ENCODE measurements around the gene SELP. TPM values are rescaled to one million over a fixed set of nuclear protein-coding genes. Genes with fewer than 3 reads are reported as not detected.

The SELP gene
- total and polyA plus RNA-seq, 9 of the 15 experiments (the other 6 are each of a cell fraction or from before 2014, with no cell fraction given) = not detected

DNA sequence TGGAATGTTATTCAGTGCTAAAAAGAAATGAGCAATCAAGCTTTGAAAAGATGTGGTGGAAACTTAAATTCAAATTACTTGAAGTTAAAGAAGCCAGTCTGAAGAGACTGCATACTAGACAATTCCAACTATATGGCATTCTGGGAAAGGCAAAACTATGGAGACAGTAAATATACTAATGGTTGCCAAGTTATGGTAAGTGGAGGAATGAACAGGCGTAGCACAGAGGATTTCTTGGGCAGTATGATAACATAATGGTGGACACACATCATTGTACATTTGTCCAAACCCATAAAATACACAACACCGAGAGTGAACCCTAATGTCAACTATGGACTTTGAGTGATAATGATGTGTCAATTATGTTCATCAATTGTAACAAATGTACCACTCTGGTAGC, 21.1 kb upstream of the SELP start (continued):
- TF ChIP-seq, protein P1, sequence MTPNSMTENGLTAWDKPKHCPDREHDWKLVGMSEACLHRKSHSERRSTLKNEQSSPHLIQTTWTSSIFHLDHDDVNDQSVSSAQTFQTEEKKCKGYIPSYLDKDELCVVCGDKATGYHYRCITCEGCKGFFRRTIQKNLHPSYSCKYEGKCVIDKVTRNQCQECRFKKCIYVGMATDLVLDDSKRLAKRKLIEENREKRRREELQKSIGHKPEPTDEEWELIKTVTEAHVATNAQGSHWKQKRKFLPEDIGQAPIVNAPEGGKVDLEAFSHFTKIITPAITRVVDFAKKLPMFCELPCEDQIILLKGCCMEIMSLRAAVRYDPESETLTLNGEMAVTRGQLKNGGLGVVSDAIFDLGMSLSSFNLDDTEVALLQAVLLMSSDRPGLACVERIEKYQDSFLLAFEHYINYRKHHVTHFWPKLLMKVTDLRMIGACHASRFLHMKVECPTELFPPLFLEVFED (CRISPR knock-in tag; conservative IDR thresholded peaks at IDR 0.05) = no peak
- TF ChIP-seq, protein P2, sequence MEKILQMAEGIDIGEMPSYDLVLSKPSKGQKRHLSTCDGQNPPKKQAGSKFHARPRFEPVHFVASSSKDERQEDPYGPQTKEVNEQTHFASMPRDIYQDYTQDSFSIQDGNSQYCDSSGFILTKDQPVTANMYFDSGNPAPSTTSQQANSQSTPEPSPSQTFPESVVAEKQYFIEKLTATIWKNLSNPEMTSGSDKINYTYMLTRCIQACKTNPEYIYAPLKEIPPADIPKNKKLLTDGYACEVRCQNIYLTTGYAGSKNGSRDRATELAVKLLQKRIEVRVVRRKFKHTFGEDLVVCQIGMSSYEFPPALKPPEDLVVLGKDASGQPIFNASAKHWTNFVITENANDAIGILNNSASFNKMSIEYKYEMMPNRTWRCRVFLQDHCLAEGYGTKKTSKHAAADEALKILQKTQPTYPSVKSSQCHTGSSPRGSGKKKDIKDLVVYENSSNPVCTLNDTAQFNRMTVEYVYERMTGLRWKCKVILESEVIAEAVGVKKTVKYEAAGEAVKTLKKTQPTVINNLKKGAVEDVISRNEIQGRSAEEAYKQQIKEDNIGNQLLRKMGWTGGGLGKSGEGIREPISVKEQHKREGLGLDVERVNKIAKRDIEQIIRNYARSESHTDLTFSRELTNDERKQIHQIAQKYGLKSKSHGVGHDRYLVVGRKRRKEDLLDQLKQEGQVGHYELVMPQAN (IDR thresholded peaks at IDR 0.05; ENCODE audit: borderline replicate concordance) = no peak
- TF ChIP-seq ZNF76 (CRISPR knock-in tag; IDR thresholded peaks at IDR 0.05; ENCODE audit: borderline replicate concordance) = no peak
- TF ChIP-seq BRD9 (IDR thresholded peaks at IDR 0.05; ENCODE audit: low read depth, partially characterized antibody) = no peak

DNA sequence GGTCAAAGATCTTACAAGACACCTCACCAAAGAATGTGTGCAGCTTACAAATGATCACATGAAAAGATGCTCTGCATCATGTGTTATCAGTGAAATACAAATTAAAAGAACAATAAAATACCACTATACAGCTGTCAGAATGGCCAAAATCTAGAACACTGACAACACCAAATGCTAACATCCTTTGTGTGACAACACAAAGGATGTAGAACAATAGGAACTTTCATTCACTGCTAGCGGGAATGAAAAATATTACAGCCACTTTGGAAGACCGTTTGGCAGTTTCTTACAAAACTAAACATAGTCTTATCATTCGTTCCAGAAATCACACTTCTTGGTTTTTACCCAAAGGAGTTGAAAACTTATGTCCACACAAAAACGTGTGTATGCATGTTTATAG, 20.6 kb upstream of the SELP start:
- Histone ChIP-seq H3K9ac (ENCODE audit: insufficient read depth in 1 of 2, low read depth in 2 of 2, low read length in 2 of 2) (no peak overlapping the region), H3K4me3 (no peak overlapping the region), H3K9me3 (replicated peaks; ENCODE audit: control insufficient read depth, insufficient read depth, low read depth, low read length) (no peaks in the 10 kb centered on the region), H3K4me1 (replicated peaks in 1 of 2; ENCODE audit: control insufficient read depth in 2 of 2, insufficient read depth in 2 of 2, low read length in 2 of 2) (no peaks in the 10 kb centered on the region), H3K79me2 (ENCODE audit: control insufficient read depth, insufficient read depth, low read length) (no peaks in the 10 kb centered on the region), H3K36me3 (ENCODE audit: control insufficient read depth, insufficient read depth, low read length) (no peaks in the 10 kb centered on the region), H2AFZ (ENCODE audit: low read depth, low read length) (no peak overlapping the region), H3K27me3 (ENCODE audit: control insufficient read depth in 2 of 2, insufficient read depth in 2 of 2, low read length in 2 of 2) (no peaks in the 10 kb centered on the region), H3K27ac (ENCODE audit: extremely low read depth, low read depth, low read length) (no peak overlapping the region), H3K4me2 (ENCODE audit: insufficient read depth, low read length) (no peak overlapping the region), H3K9me1 (ENCODE audit: control insufficient read depth, insufficient read depth, low read length) (no peaks in the 10 kb centered on the region), H4K20me1 (replicated peaks; ENCODE audit: control insufficient read depth, insufficient read depth, low read length) (no peaks in the 10 kb centered on the region)
- no TSS peak for BruUV-seq (replicated peaks)
- POLR2A ChIA-PET = no interaction called here
- CTCF ChIA-PET (ENCODE audit: low intra/inter-chr PET ratio) = no interaction called here
- in situ Hi-C loops (cut with MboI) = no loop called here
- 0% methylated on average over 4 of the region's 4 CpGs for WGBS (ENCODE audit: insufficient coverage, low coverage, missing lambda C conversion rate)
- intact Hi-C loops (cut with micrococcal nuclease) = no loop called here
- no peak for FAIRE-seq
- no peak for DNase-seq (ENCODE audit: extremely low read depth in 1 of 4, low spot score in 3 of 4)
- ATAC-seq = no peak
- no peak for TF ChIP-seq ARID1B (IDR thresholded peaks at IDR 0.05)
- TF ChIP-seq, protein P3, sequence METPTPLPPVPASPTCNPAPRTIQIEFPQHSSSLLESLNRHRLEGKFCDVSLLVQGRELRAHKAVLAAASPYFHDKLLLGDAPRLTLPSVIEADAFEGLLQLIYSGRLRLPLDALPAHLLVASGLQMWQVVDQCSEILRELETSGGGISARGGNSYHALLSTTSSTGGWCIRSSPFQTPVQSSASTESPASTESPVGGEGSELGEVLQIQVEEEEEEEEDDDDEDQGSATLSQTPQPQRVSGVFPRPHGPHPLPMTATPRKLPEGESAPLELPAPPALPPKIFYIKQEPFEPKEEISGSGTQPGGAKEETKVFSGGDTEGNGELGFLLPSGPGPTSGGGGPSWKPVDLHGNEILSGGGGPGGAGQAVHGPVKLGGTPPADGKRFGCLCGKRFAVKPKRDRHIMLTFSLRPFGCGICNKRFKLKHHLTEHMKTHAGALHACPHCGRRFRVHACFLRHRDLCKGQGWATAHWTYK (CRISPR knock-in tag; IDR thresholded peaks at IDR 0.05) = no peak
- TF ChIP-seq SAFB (IDR thresholded peaks at IDR 0.05; ENCODE audit: borderline replicate concordance, low read depth, low read length) = no peak
- TF ChIP-seq, protein P4, sequence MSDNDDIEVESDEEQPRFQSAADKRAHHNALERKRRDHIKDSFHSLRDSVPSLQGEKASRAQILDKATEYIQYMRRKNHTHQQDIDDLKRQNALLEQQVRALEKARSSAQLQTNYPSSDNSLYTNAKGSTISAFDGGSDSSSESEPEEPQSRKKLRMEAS (CRISPR knock-in tag; IDR thresholded peaks at IDR 0.05) = no peak
- no peak for TF ChIP-seq CHD2 (IDR thresholded peaks at IDR 0.05; ENCODE audit: low read depth, low read length)
- no peak for TF ChIP-seq MAZ (CRISPR knock-in tag; conservative IDR thresholded peaks at IDR 0.05 in 1 of 2, IDR thresholded peaks at IDR 0.05 in 1 of 2)
- TF ChIP-seq MECOM (CRISPR knock-in tag; IDR thresholded peaks at IDR 0.05) = no peak
- no peak for TF ChIP-seq EGR1 (conservative IDR thresholded peaks at IDR 0.05)
- TF ChIP-seq ZNF282 (CRISPR knock-in tag; IDR thresholded peaks at IDR 0.05) = no peak
- no peak for TF ChIP-seq PTTG1 (tag; IDR thresholded peaks at IDR 0.05; ENCODE audit: low read depth)
- TF ChIP-seq, protein P5, sequence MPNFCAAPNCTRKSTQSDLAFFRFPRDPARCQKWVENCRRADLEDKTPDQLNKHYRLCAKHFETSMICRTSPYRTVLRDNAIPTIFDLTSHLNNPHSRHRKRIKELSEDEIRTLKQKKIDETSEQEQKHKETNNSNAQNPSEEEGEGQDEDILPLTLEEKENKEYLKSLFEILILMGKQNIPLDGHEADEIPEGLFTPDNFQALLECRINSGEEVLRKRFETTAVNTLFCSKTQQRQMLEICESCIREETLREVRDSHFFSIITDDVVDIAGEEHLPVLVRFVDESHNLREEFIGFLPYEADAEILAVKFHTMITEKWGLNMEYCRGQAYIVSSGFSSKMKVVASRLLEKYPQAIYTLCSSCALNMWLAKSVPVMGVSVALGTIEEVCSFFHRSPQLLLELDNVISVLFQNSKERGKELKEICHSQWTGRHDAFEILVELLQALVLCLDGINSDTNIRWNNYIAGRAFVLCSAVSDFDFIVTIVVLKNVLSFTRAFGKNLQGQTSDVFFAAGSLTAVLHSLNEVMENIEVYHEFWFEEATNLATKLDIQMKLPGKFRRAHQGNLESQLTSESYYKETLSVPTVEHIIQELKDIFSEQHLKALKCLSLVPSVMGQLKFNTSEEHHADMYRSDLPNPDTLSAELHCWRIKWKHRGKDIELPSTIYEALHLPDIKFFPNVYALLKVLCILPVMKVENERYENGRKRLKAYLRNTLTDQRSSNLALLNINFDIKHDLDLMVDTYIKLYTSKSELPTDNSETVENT (CRISPR knock-in tag; IDR thresholded peaks at IDR 0.05) = no peak

Measured in K562 (cell line).